ENCODE measurements around the gene SUPV3L1. TPM values are rescaled to one million over a fixed set of nuclear protein-coding genes. Genes with fewer than 3 reads are reported as not detected.

SUPV3L1 gene
- total and polyA plus RNA-seq, 9 of the 15 experiments (the other 6 are each of a cell fraction or from before 2014, with no cell fraction given) = 45.2 to 156 (median 92.6) TPM

DNA sequence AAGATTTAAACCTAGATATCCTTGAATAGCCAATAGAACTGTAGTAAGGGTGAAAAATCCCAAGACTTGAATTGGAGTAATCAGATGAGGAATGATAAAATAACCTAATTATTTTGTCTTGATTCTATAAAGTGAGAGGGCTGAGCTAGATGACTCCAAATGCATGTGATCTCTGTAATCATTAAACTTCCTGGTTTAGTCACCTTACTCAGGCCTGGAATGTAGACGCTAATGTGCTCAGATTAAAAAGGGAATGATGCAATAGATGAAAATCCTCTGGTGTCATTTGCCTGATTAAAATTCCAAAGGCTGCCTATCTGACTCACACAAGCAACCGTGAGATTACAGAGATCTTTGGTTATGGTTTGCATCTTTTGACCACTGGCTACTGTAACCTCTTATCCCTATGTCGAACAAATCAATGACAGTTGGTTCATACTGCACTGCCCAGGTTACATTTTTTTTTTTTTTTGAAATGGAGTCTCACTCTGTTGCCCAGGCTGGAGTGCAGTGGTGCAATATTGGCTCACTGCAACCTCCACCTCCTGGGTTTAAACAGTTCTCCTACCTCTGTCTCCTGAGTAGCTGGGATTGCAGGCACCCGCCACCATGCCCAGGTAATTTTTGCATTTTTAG, 37.2 kb downstream of the SUPV3L1 start (continued):
- TF ChIP-seq PML (IDR thresholded peaks at IDR 0.05; ENCODE audit: low read length) = no peak
- TF ChIP-seq CHAMP1 (IDR thresholded peaks at IDR 0.05) = no peak
- TF ChIP-seq, protein P1, sequence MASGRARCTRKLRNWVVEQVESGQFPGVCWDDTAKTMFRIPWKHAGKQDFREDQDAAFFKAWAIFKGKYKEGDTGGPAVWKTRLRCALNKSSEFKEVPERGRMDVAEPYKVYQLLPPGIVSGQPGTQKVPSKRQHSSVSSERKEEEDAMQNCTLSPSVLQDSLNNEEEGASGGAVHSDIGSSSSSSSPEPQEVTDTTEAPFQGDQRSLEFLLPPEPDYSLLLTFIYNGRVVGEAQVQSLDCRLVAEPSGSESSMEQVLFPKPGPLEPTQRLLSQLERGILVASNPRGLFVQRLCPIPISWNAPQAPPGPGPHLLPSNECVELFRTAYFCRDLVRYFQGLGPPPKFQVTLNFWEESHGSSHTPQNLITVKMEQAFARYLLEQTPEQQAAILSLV (tag; IDR thresholded peaks at IDR 0.05) = peak; percentile 96
- peak in 1 of 2 experiments; percentile 17; a peak in 1 of 4 replicates for TF ChIP-seq MAZ (CRISPR knock-in tag; conservative IDR thresholded peaks at IDR 0.05 in 1 of 2, IDR thresholded peaks at IDR 0.05 in 1 of 2)
- peak in 1 of 2 experiments; percentile 95; a peak in 2 of 4 replicates for TF ChIP-seq RCOR1 (IDR thresholded peaks at IDR 0.05; ENCODE audit: borderline replicate concordance in 1 of 2, low read depth in 2 of 2, low read length in 2 of 2)
- no peak for TF ChIP-seq CBX1 (IDR thresholded peaks at IDR 0.05; ENCODE audit: low read depth)
- TF ChIP-seq, protein P2, sequence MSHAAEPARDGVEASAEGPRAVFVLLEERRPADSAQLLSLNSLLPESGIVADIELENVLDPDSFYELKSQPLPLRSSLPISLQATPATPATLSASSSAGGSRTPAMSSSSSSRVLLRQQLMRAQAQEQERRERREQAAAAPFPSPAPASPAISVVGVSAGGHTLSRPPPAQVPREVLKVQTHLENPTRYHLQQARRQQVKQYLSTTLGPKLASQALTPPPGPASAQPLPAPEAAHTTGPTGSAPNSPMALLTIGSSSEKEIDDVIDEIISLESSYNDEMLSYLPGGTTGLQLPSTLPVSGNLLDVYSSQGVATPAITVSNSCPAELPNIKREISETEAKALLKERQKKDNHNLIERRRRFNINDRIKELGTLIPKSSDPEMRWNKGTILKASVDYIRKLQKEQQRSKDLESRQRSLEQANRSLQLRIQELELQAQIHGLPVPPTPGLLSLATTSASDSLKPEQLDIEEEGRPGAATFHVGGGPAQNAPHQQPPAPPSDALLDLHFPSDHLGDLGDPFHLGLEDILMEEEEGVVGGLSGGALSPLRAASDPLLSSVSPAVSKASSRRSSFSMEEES (CRISPR knock-in tag; IDR thresholded peaks at IDR 0.05) = no peak
- no peak for TF ChIP-seq FOXA1 (IDR thresholded peaks at IDR 0.05; ENCODE audit: borderline replicate concordance)
- TF ChIP-seq RUNX1 (IDR thresholded peaks at IDR 0.05; ENCODE audit: low read depth) = no peak
- peak; percentile 52 for TF ChIP-seq MTA2 (IDR thresholded peaks at IDR 0.05; ENCODE audit: low read depth)
- TF ChIP-seq ZBTB1 (CRISPR knock-in tag; IDR thresholded peaks at IDR 0.05; ENCODE audit: borderline replicate concordance, low read depth) = no peak
- peak; percentile 35; the same call in 1 of the 2 replicates for TF ChIP-seq RAD51 (IDR thresholded peaks at IDR 0.05; ENCODE audit: borderline replicate concordance, low read depth)
- TF ChIP-seq CXXC5 (CRISPR knock-in tag; IDR thresholded peaks at IDR 0.05) = peak; percentile 77
- no peak for TF ChIP-seq NR1H2 (CRISPR knock-in tag; IDR thresholded peaks at IDR 0.05)
- TF ChIP-seq PHB (CRISPR knock-in tag; IDR thresholded peaks at IDR 0.05) = no peak
- TF ChIP-seq, protein P3, sequence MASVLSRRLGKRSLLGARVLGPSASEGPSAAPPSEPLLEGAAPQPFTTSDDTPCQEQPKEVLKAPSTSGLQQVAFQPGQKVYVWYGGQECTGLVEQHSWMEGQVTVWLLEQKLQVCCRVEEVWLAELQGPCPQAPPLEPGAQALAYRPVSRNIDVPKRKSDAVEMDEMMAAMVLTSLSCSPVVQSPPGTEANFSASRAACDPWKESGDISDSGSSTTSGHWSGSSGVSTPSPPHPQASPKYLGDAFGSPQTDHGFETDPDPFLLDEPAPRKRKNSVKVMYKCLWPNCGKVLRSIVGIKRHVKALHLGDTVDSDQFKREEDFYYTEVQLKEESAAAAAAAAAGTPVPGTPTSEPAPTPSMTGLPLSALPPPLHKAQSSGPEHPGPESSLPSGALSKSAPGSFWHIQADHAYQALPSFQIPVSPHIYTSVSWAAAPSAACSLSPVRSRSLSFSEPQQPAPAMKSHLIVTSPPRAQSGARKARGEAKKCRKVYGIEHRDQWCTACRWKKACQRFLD (CRISPR knock-in tag; IDR thresholded peaks at IDR 0.05) = peak; percentile 11; the same call in 1 of the 2 replicates
- TF ChIP-seq, protein P4, sequence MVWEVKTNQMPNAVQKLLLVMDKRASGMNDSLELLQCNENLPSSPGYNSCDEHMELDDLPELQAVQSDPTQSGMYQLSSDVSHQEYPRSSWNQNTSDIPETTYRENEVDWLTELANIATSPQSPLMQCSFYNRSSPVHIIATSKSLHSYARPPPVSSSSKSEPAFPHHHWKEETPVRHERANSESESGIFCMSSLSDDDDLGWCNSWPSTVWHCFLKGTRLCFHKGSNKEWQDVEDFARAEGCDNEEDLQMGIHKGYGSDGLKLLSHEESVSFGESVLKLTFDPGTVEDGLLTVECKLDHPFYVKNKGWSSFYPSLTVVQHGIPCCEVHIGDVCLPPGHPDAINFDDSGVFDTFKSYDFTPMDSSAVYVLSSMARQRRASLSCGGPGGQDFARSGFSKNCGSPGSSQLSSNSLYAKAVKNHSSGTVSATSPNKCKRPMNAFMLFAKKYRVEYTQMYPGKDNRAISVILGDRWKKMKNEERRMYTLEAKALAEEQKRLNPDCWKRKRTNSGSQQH (CRISPR knock-in tag; IDR thresholded peaks at IDR 0.05) = no peak
- no peak for TF ChIP-seq SNAPC5 (CRISPR knock-in tag; IDR thresholded peaks at IDR 0.05)
- peak; percentile 94 for TF ChIP-seq EP300 (IDR thresholded peaks at IDR 0.05; ENCODE audit: low read length)
- TF ChIP-seq ZNF232 (CRISPR knock-in tag; IDR thresholded peaks at IDR 0.05) = no peak

Data from K562 (cell line).